ENCODE results near the gene HIPK1.

Gene HIPK1

GRCh38 chr1:113887402-113888175 lies 41.5 kb upstream of the HIPK1 start, which contains the start of gene BCL2L15:
TSS of gene BCL2L15 (minus strand) at chr1:113887581. CDS start at chr1:113887375, 206 bp downstream.
- ATAC-seq (ENCODE audit: low read depth) = no peak
- Histone ChIP-seq H3K27me3 (ENCODE audit: insufficient read depth, poor library complexity, severe bottlenecking) (no peaks in the 10 kb centered on the region), H3K36me3 (ENCODE audit: low read depth) (no peaks in the 10 kb centered on the region), H3K9me3 (ENCODE audit: severe bottlenecking) (no peaks in the 10 kb centered on the region), H3K27ac (ENCODE audit: poor library complexity, severe bottlenecking) (no peak within 1 kb of the TSS), H3K4me1 (ENCODE audit: insufficient read depth, poor library complexity, severe bottlenecking) (peaks cover 6% of the 10 kb centered on the region), H3K4me3 (ENCODE audit: severe bottlenecking) (no peak within 1 kb of the TSS)
- TF ChIP-seq CTCF (IDR thresholded peaks at IDR 0.05; ENCODE audit: poor library complexity, severe bottlenecking) = no peak
- no peak for DNase-seq (ENCODE audit: low spot score)

GRCh38 chr1:113890816-113891215 lies 38.3 kb upstream of the HIPK1 start:
- Histone ChIP-seq H3K36me3 (ENCODE audit: low read depth) (peaks cover 18% of the 10 kb centered on the region; the same call in 1 of the 2 replicates), H3K4me1 (ENCODE audit: insufficient read depth, poor library complexity, severe bottlenecking) (peaks cover 6% of the 10 kb centered on the region), H3K9me3 (ENCODE audit: severe bottlenecking) (no peaks in the 10 kb centered on the region), H3K4me3 (ENCODE audit: severe bottlenecking) (no peak overlapping the region), H3K27me3 (ENCODE audit: insufficient read depth, poor library complexity, severe bottlenecking) (no peaks in the 10 kb centered on the region), H3K27ac (ENCODE audit: poor library complexity, severe bottlenecking) (no peak overlapping the region)
- DNase-seq (ENCODE audit: low spot score) (no peak), ATAC-seq (ENCODE audit: low read depth) (no peak)
- no peak for TF ChIP-seq CTCF (IDR thresholded peaks at IDR 0.05; ENCODE audit: poor library complexity, severe bottlenecking)

- H3K27me3 ChIP-seq (ENCODE audit: insufficient read depth, poor library complexity, severe bottlenecking) = no peaks in the 10 kb centered on the region
- ATAC-seq (ENCODE audit: low read depth) = no peak
- peaks cover 6% of the 10 kb centered on the region for H3K4me1 ChIP-seq (ENCODE audit: insufficient read depth, poor library complexity, severe bottlenecking)
- no peak for DNase-seq (ENCODE audit: low spot score)
- peaks cover 24% of the 10 kb centered on the region; the same call in 1 of the 2 replicates for H3K36me3 ChIP-seq (ENCODE audit: low read depth)
- no peak overlapping the region for H3K4me3 ChIP-seq (ENCODE audit: severe bottlenecking)
- no peaks in the 10 kb centered on the region for H3K9me3 ChIP-seq (ENCODE audit: severe bottlenecking)
- no peak overlapping the region for H3K27ac ChIP-seq (ENCODE audit: poor library complexity, severe bottlenecking)
- no peak for TF ChIP-seq CTCF (IDR thresholded peaks at IDR 0.05; ENCODE audit: poor library complexity, severe bottlenecking)
Observed at GRCh38 chr1:113891631-113892220, 37.4 kb upstream of the HIPK1 start.

GRCh38 chr1:113893267-113893666 lies 35.9 kb upstream of the HIPK1 start:
- Histone ChIP-seq H3K27me3 (ENCODE audit: insufficient read depth, poor library complexity, severe bottlenecking) (no peaks in the 10 kb centered on the region), H3K4me3 (ENCODE audit: severe bottlenecking) (no peak overlapping the region), H3K9me3 (ENCODE audit: severe bottlenecking) (no peaks in the 10 kb centered on the region), H3K4me1 (ENCODE audit: insufficient read depth, poor library complexity, severe bottlenecking) (no peaks in the 10 kb centered on the region), H3K36me3 (ENCODE audit: low read depth) (peaks cover 37% of the 10 kb centered on the region), H3K27ac (ENCODE audit: poor library complexity, severe bottlenecking) (no peak overlapping the region)
- DNase-seq (ENCODE audit: low spot score) (no peak), ATAC-seq (ENCODE audit: low read depth) (no peak)
- no peak for TF ChIP-seq CTCF (IDR thresholded peaks at IDR 0.05; ENCODE audit: poor library complexity, severe bottlenecking)

- Histone ChIP-seq H3K4me3 (ENCODE audit: severe bottlenecking) (no peak overlapping the region), H3K9me3 (ENCODE audit: severe bottlenecking) (no peaks in the 10 kb centered on the region), H3K27me3 (ENCODE audit: insufficient read depth, poor library complexity, severe bottlenecking) (no peaks in the 10 kb centered on the region), H3K4me1 (ENCODE audit: insufficient read depth, poor library complexity, severe bottlenecking) (no peaks in the 10 kb centered on the region), H3K36me3 (ENCODE audit: low read depth) (peaks cover 54% of the 10 kb centered on the region), H3K27ac (ENCODE audit: poor library complexity, severe bottlenecking) (no peak overlapping the region)
- TF ChIP-seq CTCF (IDR thresholded peaks at IDR 0.05; ENCODE audit: poor library complexity, severe bottlenecking) = no peak
- DNase-seq (ENCODE audit: low spot score) (no peak), ATAC-seq (ENCODE audit: low read depth) (no peak)
Observed at GRCh38 chr1:113895098-113895497, 34.0 kb upstream of the HIPK1 start.
